ENCODE data around the gene FSTL3. TPM values are rescaled to one million over a fixed set of nuclear protein-coding genes. Genes with fewer than 3 reads are reported as not detected.

FSTL3 gene
- total and polyA plus RNA-seq, 8 donors: 7.6 to 145 (median 11.5) TPM

- ATAC-seq: no peak
- Histone ChIP-seq H3K4me1 (peaks cover 8 to 18% of the 10 kb centered on the region in 2 donors), H3K36me3 (no peaks in the 10 kb centered on the region), H3K9me3 (no peaks in the 10 kb centered on the region), H3K27me3 (peaks cover 16 to 45% of the 10 kb centered on the region in 2 donors), H3K4me3 (no peak overlapping the region), H3K27ac (no peak overlapping the region)
- DNase-seq: no peak
- TF ChIP-seq CTCF (IDR thresholded peaks at IDR 0.05): no peak
- intact Hi-C loops (cut with DNase I): no loop called here
These were observed 42.2 kb downstream of the FSTL3 start for GRCh38 chr19:718251-718951.

- peak; percentile 72 for ATAC-seq
- no peak for TF ChIP-seq CTCF (IDR thresholded peaks at IDR 0.05)
- intact Hi-C loops (cut with DNase I): no loop called here
- peak in 1 of 4 donors; percentile 74 for DNase-seq
- Histone ChIP-seq H3K4me3 (no peak overlapping the region), H3K27me3 (peaks cover 16 to 45% of the 10 kb centered on the region in 2 donors), H3K9me3 (no peaks in the 10 kb centered on the region), H3K36me3 (no peaks in the 10 kb centered on the region), H3K27ac (no peak overlapping the region), H3K4me1 (peaks cover 8 to 18% of the 10 kb centered on the region in 2 donors)
These were observed 42.9 kb downstream of the FSTL3 start for GRCh38 chr19:718991-719512.

- H3K4me3 ChIP-seq: no peak overlapping the region
- H3K4me1 ChIP-seq: peaks cover 8 to 18% of the 10 kb centered on the region in 2 donors
- TF ChIP-seq CTCF (IDR thresholded peaks at IDR 0.05): no peak
- ATAC-seq (peak; percentile 12), DNase-seq (no peak)
- H3K27ac ChIP-seq: no peak overlapping the region
- no peaks in the 10 kb centered on the region for H3K36me3 ChIP-seq
- intact Hi-C loops (cut with DNase I): no loop called here
- peaks cover 16 to 45% of the 10 kb centered on the region in 2 donors for H3K27me3 ChIP-seq
- H3K9me3 ChIP-seq: no peaks in the 10 kb centered on the region
These were observed 43.6 kb downstream of the FSTL3 start for GRCh38 chr19:719636-720344.

- H3K27ac ChIP-seq: no peak overlapping the region
- ATAC-seq (peak; percentile 12), DNase-seq (no peak)
- no peaks in the 10 kb centered on the region for H3K9me3 ChIP-seq
- no peaks in the 10 kb centered on the region for H3K36me3 ChIP-seq
- intact Hi-C loops (cut with DNase I): no loop called here
- peaks cover 8 to 18% of the 10 kb centered on the region in 2 donors for H3K4me1 ChIP-seq
- H3K4me3 ChIP-seq: no peak overlapping the region
- no peak for TF ChIP-seq CTCF (IDR thresholded peaks at IDR 0.05)
- peaks cover 16 to 45% of the 10 kb centered on the region in 2 donors for H3K27me3 ChIP-seq
These were observed 44.4 kb downstream of the FSTL3 start for GRCh38 chr19:720345-721160.
